Caco-2 (cell line): Measurements from ENCODE around the gene ENHO. TPM values are rescaled to one million over a fixed set of nuclear protein-coding genes. Genes with fewer than 3 reads are reported as not detected.

Experiments
- BruUV-seq: library from RNA; stranded (reverse); fragments of 400-500 nt; replicated peaks from 2 replicates; lab custom pipeline; 2021; lab: Mats Ljungman, UMichigan
- CTCF ChIA-PET: fragments of 300-600 bp; sonication (Branson Sonifier 250); formaldehyde crosslinking; loops from one replicate; lab custom pipeline; 2022; ENCODE audit warnings: antibody characterized with exemption; lab: Charles Lee
- POLR2A ChIA-PET: fragments of 300-600 bp; sonication (Branson Sonifier 250); formaldehyde crosslinking; loops from one replicate; lab custom pipeline; 2022; ENCODE audit warnings: antibody characterized with exemption; lab: Charles Lee
- DNase-seq, 2 experiments: peaks; one replicate each; pipeline versions ENCODE4 v3.0.0 to v3.0.0-alpha.2; 2020 to 2022
- H3K27me3 ChIP-seq: replicated peaks from 2 replicates; pipeline ENCODE4 v1.6.0; 2011; ENCODE audit warnings: low read length; ENCODE audit not compliant: control insufficient read depth, insufficient read depth
- H3K36me3 ChIP-seq: 2 replicates; pipeline ENCODE4 v1.5.1; 2011; ENCODE audit warnings: low read length; ENCODE audit not compliant: control insufficient read depth, insufficient read depth
- H3K4me1 ChIP-seq: fragments of 250-450 bp; sonication (Bioruptor Pico); 2 replicates; pipeline ENCODE4 v1.5.1; 2020; ENCODE audit warnings: mild to moderate bottlenecking
- H3K4me3 ChIP-seq: 2 replicates; pipeline ENCODE4 v1.5.1; 2011; ENCODE audit warnings: low read depth, mild to moderate bottlenecking, control low read depth, low read length
- H3K9me3 ChIP-seq: fragments of 250-450 bp; sonication (Bioruptor Pico); 2 replicates; pipeline ENCODE4 v1.5.1; 2020; ENCODE audit warnings: mild to moderate bottlenecking, moderate library complexity
- H3K27ac Mint-ChIP-seq: one replicate; pipeline ENCODE4 v1.8.0; 2022; ENCODE audit warnings: mixed read lengths; ENCODE audit not compliant: unreplicated experiment
- H3K27me3 Mint-ChIP-seq: one replicate; pipeline ENCODE4 v1.8.0; 2022; ENCODE audit warnings: mixed read lengths; ENCODE audit not compliant: insufficient read depth, unreplicated experiment
- H3K36me3 Mint-ChIP-seq: one replicate; pipeline ENCODE4 v1.8.0; 2022; ENCODE audit warnings: mild to moderate bottlenecking, mixed read lengths; ENCODE audit not compliant: insufficient read depth, unreplicated experiment
- H3K4me1 Mint-ChIP-seq: one replicate; pipeline ENCODE4 v1.8.0; 2022; ENCODE audit warnings: low read depth, mixed read lengths; ENCODE audit not compliant: unreplicated experiment
- H3K4me3 Mint-ChIP-seq: one replicate; pipeline ENCODE4 v1.8.0; 2022; ENCODE audit warnings: mild to moderate bottlenecking, moderate library complexity, mixed read lengths; ENCODE audit not compliant: unreplicated experiment
- H3K9me3 Mint-ChIP-seq: one replicate; pipeline ENCODE4 v1.8.0; 2022; ENCODE audit warnings: mixed read lengths; ENCODE audit not compliant: unreplicated experiment
- CTCF ChIP-seq, 2 experiments: fragments of 200-600 bp in 1 of 2; IDR thresholded peaks; 1 replicate in 1 of 2; 2 replicates in 1 of 2; pipeline versions ENCODE4 v1.5.1 to v1.8.0; 2011 to 2022; ENCODE audit warnings: antibody characterized with exemption in 1 of 2, control low read depth in 1 of 2, inconsistent platforms in 1 of 2, low read depth in 1 of 2, low read length in 1 of 2, mild to moderate bottlenecking in 1 of 2, moderate library complexity in 1 of 2; ENCODE audit not compliant: insufficient read depth in 1 of 2, severe bottlenecking in 1 of 2, unreplicated experiment in 1 of 2
- intact Hi-C: fragments of 100-400 bp; cut with micrococcal nuclease; formaldehyde crosslinking; loops from one replicate; pipeline ENCODE4 v1.10.0; 2022; ENCODE audit not compliant: unreplicated experiment
- total RNA-seq: library from RNA; stranded (reverse); gene quantifications from 2 replicates; pipeline ENCODE4 v1.2.3, GENCODE V29; 2022

ENHO gene
- total RNA-seq, 1 experiment from 2014 or later, result 2.1 TPM

- H3K9me3 Mint-ChIP-seq, result peaks cover 2% of the 10 kb centered on the region
- H3K4me1 Mint-ChIP-seq, result no peaks in the 10 kb centered on the region
- no peaks in the 10 kb centered on the region for H3K4me1 ChIP-seq
- H3K36me3 Mint-ChIP-seq, result no peaks in the 10 kb centered on the region
- no peaks in the 10 kb centered on the region for H3K36me3 ChIP-seq
- intact Hi-C loops, result no loop called here
- no peaks in the 10 kb centered on the region; the same call in none of the 2 replicates for H3K27me3 ChIP-seq
- no peak overlapping the region for H3K27ac Mint-ChIP-seq
- no peak overlapping the region for H3K4me3 Mint-ChIP-seq
- BruUV-seq, result no TSS peak
- no peak overlapping the region for H3K4me3 ChIP-seq
- DNase-seq, result no peak
- TF ChIP-seq CTCF (IDR thresholded peaks at IDR 0.05; ENCODE audit: insufficient read depth in 1 of 2, low read depth in 1 of 2, low read length in 1 of 2, severe bottlenecking in 1 of 2, unreplicated experiment in 1 of 2), result no peak
- ChIA-PET POLR2A (no interaction called here), CTCF (interaction anchor here (0.8 kb wide), 1 partner anchor 154 kb away, joined by 5 read pairs; no protein-coding TSS in a partner anchor)
- peaks cover under 1% of the 10 kb centered on the region for H3K27me3 Mint-ChIP-seq
- no peaks in the 10 kb centered on the region for H3K9me3 ChIP-seq
These were observed 34.9 kb upstream of the ENHO start for GRCh38 chr9:34557426-34558321.

- Mint-ChIP-seq H3K9me3 (no peaks in the 10 kb centered on the region), H3K4me3 (no peak overlapping the region), H3K27ac (no peak overlapping the region), H3K4me1 (no peaks in the 10 kb centered on the region), H3K36me3 (no peaks in the 10 kb centered on the region), H3K27me3 (no peaks in the 10 kb centered on the region)
- BruUV-seq, result no TSS peak
- DNase-seq, result no peak
- no peak overlapping the region for H3K4me3 ChIP-seq
- no peaks in the 10 kb centered on the region for H3K9me3 ChIP-seq
- no peak for TF ChIP-seq CTCF (IDR thresholded peaks at IDR 0.05; ENCODE audit: insufficient read depth in 1 of 2, low read depth in 1 of 2, low read length in 1 of 2, severe bottlenecking in 1 of 2, unreplicated experiment in 1 of 2)
- POLR2A ChIA-PET, result no interaction called here
- intact Hi-C loops, result no loop called here
- CTCF ChIA-PET, result no interaction called here
- no peaks in the 10 kb centered on the region for H3K4me1 ChIP-seq
- H3K27me3 ChIP-seq, result no peaks in the 10 kb centered on the region; the same call in none of the 2 replicates
- no peaks in the 10 kb centered on the region for H3K36me3 ChIP-seq
These were observed 34.2 kb upstream of the ENHO start for GRCh38 chr9:34556949-34557348.

GRCh38 chr9:34555936-34556525 is 33.2 kb upstream of the ENHO start:
- no peaks in the 10 kb centered on the region for H3K27me3 Mint-ChIP-seq
- no TSS peak for BruUV-seq
- H3K27ac Mint-ChIP-seq, result no peak overlapping the region
- Histone ChIP-seq H3K9me3 (no peaks in the 10 kb centered on the region), H3K4me3 (no peak overlapping the region), H3K36me3 (no peaks in the 10 kb centered on the region), H3K4me1 (no peaks in the 10 kb centered on the region), H3K27me3 (no peaks in the 10 kb centered on the region; the same call in none of the 2 replicates)
- ChIA-PET POLR2A (no interaction called here), CTCF (no interaction called here)
- no peaks in the 10 kb centered on the region for H3K4me1 Mint-ChIP-seq
- H3K9me3 Mint-ChIP-seq, result no peaks in the 10 kb centered on the region
- H3K36me3 Mint-ChIP-seq, result no peaks in the 10 kb centered on the region
- no peak for TF ChIP-seq CTCF (IDR thresholded peaks at IDR 0.05; ENCODE audit: insufficient read depth in 1 of 2, low read depth in 1 of 2, low read length in 1 of 2, severe bottlenecking in 1 of 2, unreplicated experiment in 1 of 2)
- no peak overlapping the region for H3K4me3 Mint-ChIP-seq
- intact Hi-C loops, result no loop called here
- no peak for DNase-seq
